ENCODE results near the gene ARL4D. TPM values are rescaled to one million over a fixed set of nuclear protein-coding genes. Genes with fewer than 3 reads are reported as not detected.
"Not testable (repeated sequence)": the region's sequence is repeated elsewhere in the genome, so short reads cannot be mapped to it uniquely, and the experiment has no call there.

ARL4D gene
- total RNA-seq, 1 experiment from 2014 or later: 2.8 TPM

DNA sequence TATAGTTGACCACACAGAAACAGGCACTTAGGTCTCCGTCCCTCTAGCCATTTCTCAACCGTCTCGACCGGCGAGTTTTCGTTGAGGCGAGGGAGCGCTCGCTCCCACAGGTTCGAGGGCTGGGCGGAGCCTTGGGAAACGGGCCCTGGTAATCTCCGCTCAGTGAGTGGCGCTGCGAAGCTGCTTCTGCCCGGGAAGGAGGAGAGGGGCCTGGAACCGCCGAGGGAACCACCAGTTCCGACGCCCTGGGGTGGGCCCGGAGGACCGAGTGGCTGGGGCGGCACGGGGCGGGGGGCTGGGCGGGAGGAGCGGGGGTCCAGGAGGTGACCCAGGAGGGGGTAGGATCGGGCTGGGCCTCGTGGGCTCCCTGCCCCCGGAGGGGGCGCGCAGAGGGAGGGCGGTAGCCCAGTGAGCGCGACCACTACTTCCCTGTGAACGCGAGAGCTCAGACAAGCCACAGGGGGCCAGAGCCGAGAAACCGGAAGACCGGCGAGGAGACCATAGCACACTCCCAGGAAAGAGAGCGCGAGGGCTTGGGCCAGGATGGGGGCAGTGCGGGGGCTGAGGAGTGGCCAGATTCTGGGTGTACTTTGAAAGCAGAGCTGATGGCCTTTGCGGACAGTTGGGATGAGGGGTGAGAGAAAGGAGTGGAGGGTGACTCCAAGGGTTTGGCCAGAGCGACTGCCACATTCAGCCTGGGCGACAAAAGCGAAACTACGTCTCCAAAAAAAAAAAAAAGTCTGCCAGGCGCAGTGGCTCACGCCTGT, 29.9 kb upstream of the ARL4D start:
- peak; percentile 83 for DNase-seq (ENCODE audit: low spot score)

- no peak for DNase-seq (ENCODE audit: low spot score)
Measured at GRCh38 chr17:43369986-43370385, 28.8 kb upstream of the ARL4D start.

- DNase-seq (ENCODE audit: low spot score): no peak
Measured at GRCh38 chr17:43371227-43371821, 27.5 kb upstream of the ARL4D start.

- no peak for DNase-seq (ENCODE audit: low spot score)
Measured at GRCh38 chr17:43372273-43372911, 26.4 kb upstream of the ARL4D start.

DNA sequence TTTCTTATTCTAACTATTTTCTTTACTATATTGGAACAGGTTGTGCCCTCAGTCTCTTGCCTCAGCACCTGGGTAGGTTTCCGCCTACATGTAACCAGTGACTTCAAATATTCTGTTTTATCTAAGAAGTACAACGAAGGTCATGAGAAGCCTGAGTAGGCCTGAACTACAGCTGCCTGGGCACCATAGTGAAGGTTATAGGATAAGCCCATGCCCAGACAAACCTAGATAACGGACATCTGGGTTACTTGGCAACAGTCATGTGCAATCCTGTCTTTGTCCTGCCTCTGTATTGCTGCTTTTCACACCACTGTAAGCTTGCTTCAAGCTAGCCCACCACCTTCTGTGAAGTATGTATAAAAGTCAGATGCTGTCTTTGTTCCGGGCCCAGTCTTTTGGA, 25.4 kb upstream of the ARL4D start:
- DNase-seq (ENCODE audit: low spot score): no peak

GRCh38 chr17:43375915-43376314, 22.9 kb upstream of the ARL4D start:
- not testable (repeated sequence) for DNase-seq (ENCODE audit: low spot score)

DNA sequence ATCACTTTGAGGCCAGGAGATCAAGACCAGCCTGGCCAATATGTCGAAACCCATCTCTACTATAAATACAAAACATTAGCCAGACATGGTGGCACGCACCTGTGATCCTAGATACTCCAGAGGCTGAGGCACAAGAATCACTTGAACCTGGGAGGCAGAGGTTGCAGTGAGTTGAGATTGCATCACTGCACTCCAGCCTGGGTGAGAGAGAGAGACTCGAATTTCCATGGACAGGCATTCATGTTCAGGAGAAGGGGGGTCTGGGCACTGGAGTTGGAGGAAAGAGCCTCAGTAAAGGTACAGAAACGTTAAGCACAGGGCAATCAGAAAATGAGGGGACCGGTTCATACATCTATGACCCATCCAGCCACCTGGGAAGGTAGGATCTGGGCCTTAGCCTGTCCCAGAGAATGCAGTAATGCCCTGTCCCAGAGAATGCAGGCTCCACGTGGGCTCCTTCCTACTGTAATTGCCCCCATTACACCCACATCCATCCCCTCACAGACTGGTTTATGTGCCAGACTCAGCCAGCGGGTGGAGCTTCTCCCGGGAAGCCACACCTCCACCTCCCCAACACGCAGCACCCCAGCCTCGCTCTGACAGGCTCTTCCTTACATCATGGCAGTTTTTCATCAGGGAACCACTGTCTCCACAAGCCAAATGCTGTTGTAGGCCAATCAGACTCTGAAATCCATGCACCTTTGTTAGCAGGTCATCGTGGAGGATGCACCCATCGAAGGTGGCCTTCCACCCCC, 21.6 kb upstream of the ARL4D start:
- no peak for DNase-seq (ENCODE audit: low spot score)

GRCh38 chr17:43378766-43379165, 20.0 kb upstream of the ARL4D start:
- DNase-seq (ENCODE audit: low spot score): no peak

DNA sequence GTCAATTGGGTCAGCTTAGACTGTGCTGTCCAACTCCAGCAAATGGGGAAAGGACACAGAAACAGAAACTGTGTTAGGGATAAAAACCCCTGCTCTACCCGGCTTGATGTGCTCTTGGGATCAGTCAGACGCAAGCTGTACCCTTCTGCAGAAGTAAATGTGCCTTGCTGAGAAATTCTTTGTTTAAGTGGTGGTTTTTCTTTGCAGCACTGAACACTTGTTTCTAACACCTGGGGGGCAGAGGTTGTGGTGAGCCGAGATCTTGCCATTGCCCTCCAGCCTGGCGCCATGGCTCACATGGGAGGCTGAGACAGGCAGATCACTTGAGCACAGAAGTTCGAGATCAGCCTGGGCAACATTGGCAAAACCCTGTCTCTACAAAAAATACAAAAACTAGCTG, 18.5 kb upstream of the ARL4D start:
- DNase-seq (ENCODE audit: low spot score): no peak

DNA sequence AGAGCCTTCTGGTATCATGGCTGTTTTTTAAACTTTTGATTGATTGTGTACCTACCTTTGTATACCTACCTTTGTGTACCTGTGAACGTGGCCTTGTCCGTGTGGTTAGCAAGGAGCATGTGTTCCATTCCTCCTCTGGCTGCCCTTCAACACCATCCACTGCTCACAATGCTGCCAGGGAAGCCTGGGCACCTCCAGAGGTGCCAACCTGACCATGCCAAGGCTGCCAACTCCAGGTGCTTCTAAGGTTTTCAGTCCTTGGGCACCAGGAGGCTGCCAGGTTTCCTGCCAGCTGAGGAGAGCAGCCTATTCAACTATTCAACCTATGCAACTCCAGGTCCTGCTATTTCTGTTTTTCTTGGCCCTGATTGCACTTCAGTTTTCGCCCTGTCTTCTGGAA, 17.6 kb upstream of the ARL4D start:
- no peak for DNase-seq (ENCODE audit: low spot score)

GRCh38 chr17:43381621-43382020, 17.2 kb upstream of the ARL4D start:
- DNase-seq (ENCODE audit: low spot score): no peak

DNA sequence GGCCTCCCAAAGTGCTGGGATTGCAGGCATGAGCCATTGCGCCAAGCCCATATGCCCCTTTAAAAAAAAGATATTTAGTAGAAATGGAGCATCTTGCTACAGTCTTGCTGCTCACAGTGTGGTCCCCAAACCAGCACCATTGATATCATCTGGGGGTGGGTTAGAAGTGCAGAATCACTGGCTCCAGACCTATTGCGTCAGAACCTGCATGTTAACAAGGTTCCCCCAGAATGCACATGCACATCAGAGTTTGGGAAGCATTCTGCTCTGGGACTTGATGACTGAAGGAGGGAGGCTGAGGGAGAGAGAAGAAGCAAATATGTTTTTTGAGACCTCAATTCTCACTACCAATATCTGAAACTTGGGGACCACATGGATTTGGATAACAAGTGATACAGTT, 16.0 kb upstream of the ARL4D start:
- DNase-seq (ENCODE audit: low spot score): no peak

DNA sequence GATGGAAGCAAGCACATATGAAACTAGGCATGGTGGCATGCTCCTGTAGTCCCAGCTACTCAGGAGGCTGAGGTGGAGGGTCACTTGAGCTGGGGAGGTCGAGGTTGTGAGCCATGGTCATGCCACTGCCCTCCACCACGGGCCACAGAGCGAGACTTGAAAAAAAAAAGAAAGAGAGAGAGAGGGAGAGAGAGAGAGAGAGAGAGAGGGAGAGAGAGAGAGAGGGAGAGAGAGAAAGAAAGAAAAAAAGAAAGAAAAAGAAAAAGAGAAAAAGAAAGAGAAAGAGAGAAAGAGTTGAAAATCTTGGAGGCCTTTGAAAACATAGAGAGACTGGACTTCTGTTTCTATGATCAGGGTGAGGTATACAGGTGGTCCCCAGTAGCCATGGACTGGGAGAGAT, 15.4 kb upstream of the ARL4D start:
- DNase-seq (ENCODE audit: low spot score): no peak

- no peak for DNase-seq (ENCODE audit: low spot score)
Measured at GRCh38 chr17:43383826-43384475, 14.8 kb upstream of the ARL4D start.

DNA sequence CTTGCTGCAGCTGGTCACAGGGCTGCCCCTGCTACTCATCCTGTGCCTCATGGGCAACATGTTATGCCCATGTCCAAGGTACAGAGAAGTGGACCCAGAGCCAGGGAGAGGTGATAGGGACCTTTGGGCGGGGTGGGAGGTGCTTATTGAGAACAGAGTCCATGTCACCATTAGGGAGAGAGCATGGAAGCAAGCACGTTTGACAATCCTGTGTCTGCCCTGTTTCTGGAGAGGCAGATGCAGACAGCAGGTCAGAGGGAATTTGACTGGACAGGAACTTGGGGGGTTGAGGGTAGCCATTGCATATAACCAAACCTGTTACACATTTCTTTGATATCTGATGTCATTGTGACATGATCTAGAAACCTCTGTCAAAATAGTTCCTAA, 14.3 kb upstream of the ARL4D start:
- DNase-seq (ENCODE audit: low spot score): no peak

DNA sequence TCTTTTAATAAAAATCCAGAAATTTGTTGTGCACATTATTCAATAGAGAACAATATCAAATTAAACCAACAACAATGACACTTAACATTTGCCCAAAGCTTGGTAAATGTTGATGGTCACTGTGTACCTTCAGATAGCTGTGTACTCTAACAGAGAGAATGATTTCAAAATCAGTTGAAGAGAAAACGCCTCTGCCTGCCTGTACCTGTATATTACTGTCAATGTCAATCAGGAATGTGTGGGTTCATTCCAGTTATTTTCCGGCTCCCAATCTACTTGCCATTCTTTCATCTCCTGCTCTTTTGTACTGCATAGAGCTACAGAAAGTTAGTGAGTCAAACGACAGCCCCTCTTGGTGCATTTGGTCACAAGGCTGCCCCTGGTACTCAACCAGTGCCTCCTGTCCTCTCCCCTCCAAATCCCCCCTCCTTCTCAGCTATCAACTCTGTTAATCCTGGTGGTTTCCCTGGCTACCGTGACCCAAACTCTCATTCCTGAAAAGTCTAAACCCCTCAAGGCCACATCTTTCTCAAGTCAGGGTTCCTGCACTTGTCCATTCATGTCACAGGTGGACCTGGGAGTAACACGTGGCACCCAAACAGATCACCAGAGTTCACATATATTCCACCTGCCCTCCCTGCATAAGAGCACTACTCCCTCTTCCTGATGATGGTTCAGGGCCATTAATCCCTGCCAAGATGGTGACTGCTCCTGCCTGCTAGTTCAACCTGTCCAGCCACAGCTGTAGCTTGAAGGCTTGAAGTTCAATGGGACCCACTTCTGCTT, 13.6 kb upstream of the ARL4D start:
- no peak for DNase-seq (ENCODE audit: low spot score)

DNA sequence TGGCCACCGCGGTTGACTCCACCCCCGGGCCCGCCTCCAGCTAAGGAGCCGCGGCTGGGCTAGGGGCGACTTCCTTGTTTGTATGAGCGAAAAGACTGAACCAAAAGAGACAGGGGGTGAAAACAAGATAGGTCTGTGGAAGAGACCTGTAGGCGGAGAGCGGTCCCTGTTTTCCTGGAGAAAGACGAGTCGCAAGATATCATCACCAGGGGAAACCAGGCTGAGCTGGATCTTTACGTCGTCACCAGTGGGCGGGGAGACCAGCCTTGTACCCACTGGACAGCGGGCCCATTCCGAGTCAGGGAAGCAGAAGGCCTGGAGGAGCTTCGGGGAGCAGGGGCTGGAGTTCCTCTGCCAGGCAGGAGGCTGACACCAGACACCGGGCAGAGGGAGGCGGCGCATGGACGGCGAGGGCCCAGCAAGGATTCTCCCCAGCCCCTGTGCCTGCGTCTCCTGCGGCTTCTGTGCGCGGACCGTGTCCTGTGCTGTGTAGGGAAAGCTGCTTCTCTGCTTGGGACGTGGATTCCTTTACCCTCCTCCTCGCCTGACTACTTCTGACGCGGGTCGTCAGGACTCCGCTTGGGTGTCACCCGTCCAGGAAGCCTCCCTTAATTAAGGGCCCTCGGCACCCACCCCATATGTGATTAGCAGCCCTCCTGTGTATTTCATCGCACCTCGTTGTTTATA, 10.3 kb upstream of the ARL4D start:
- peak; percentile 93 for DNase-seq (ENCODE audit: low spot score)

GRCh38 chr17:43389046-43389947, 9.5 kb upstream of the ARL4D start:
- peak; percentile 88 for DNase-seq (ENCODE audit: low spot score)

DNA sequence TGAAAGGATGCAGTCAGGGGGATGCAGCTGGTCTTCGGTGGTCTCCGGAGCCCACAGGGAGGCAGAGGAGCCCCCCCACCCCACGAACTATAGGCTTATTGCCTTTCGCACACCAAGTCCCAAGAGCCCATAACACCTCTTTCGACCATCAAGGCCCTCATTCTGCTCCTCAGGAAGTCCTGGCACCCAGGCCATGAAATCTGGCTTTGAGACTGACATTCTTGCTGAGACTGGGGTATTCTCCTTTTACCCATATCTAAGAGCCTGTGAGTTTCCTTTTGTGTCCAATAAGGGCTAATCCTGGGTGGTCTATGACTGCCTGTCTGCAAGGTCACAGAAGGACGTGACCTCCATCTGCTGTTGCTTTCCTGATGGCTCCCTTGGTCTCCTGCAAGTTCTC, 6.4 kb upstream of the ARL4D start:
- DNase-seq (ENCODE audit: low spot score): no peak

Data from HT-29 (cell line).